Measurements from ENCODE around the gene MAP3K14.

MAP3K14 gene

GRCh38 chr17:45277216-45277849 lies 39.5 kb downstream of the MAP3K14 start:
- peak; percentile 91 for DNase-seq

GRCh38 chr17:45276031-45276430 lies 40.8 kb downstream of the MAP3K14 start:
- no peak for DNase-seq

GRCh38 chr17:45274033-45274432 lies 42.8 kb downstream of the MAP3K14 start:
- DNase-seq: no peak

- DNase-seq: no peak
Measured at GRCh38 chr17:45273551-45273957, 43.3 kb downstream of the MAP3K14 start.

GRCh38 chr17:45271603-45272002 lies 45.2 kb downstream of the MAP3K14 start:
- no peak for DNase-seq

- DNase-seq: peak; percentile 64
Measured at GRCh38 chr17:45270828-45271418, 45.9 kb downstream of the MAP3K14 start.

- DNase-seq: no peak
Measured at GRCh38 chr17:45269912-45270311, 46.9 kb downstream of the MAP3K14 start.

GRCh38 chr17:45267436-45268055 lies 49.3 kb downstream of the MAP3K14 start:
- no peak for DNase-seq

GRCh38 chr17:45266372-45266926 lies 50.4 kb downstream of the MAP3K14 start:
- DNase-seq: no peak

- no peak for DNase-seq
Measured at GRCh38 chr17:45265821-45266220, 51.0 kb downstream of the MAP3K14 start.

- no peak for DNase-seq
Measured at GRCh38 chr17:45264988-45265387, 51.8 kb downstream of the MAP3K14 start.

GRCh38 chr17:45264430-45264829 lies 52.4 kb downstream of the MAP3K14 start:
- no peak for DNase-seq

GRCh38 chr17:45263477-45263860 lies 53.4 kb downstream of the MAP3K14 start:
- DNase-seq: no peak

GRCh38 chr17:45262516-45263476 lies 54.0 kb downstream of the MAP3K14 start:
- no peak for DNase-seq

- DNase-seq: peak; percentile 71
Measured at GRCh38 chr17:45261577-45262515, 55.0 kb downstream of the MAP3K14 start, which contains the start of gene SPATA32. Gene SPATA32, minus strand, starts transcription at chr17:45262094. Its CDS starts 78 bp downstream, at chr17:45262016.

- DNase-seq: no peak
Measured at GRCh38 chr17:45260204-45260783, 56.5 kb downstream of the MAP3K14 start.

- no peak for DNase-seq
Measured at GRCh38 chr17:45258981-45259380, 57.8 kb downstream of the MAP3K14 start.

GRCh38 chr17:45257115-45257514 lies 59.7 kb downstream of the MAP3K14 start:
- DNase-seq: no peak

GRCh38 chr17:45256114-45256966 lies 60.5 kb downstream of the MAP3K14 start:
- peak; percentile 49 for DNase-seq

GRCh38 chr17:45255358-45255757 lies 61.5 kb downstream of the MAP3K14 start:
- no peak for DNase-seq

All from activated naive CD4-positive, alpha-beta T cell treated with anti-CD3 and anti-CD28 coated beads, Interleukin-2, amount 50 U/mL, for 16 hours (primary cell).